ENCODE measurements around the gene GALT.

Gene GALT

GRCh38 chr9:34646211-34647083, at the start of gene GALT:
GALT (plus strand) TSS chr9:34646675; CDS start chr9:34646705, 30 bp downstream.
- DNase-seq: peak; percentile 81 to 96 (median 94)

DNA sequence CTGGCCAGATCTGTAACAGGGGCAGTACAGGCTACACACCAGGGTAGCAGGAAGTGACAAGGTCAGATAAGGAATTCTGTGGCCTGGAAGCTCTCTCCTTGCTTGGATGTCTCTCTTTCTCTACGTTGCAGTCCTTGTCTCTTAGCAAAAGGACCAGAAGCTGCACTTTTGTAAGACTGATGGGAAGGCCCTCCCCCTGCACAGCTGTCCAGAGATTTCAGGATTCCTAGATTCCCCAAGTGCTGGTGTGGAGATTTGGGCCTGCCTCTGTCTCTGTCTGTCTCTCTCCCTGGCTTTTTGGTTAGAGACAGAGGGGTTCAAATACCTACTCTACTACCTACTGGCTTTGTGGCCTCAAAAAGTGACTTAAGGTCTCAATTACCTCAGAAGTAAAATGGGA, 46.9 kb upstream of the GALT start:
- DNase-seq: no peak

- no peak for DNase-seq
Measured at GRCh38 chr9:34600908-34601307, 45.6 kb upstream of the GALT start.

- DNase-seq: no peak
Measured at GRCh38 chr9:34601937-34602573, 44.4 kb upstream of the GALT start.

- DNase-seq: peak; percentile 59 to 75 (median 70)
Measured at GRCh38 chr9:34603610-34604231, 42.8 kb upstream of the GALT start.

DNA sequence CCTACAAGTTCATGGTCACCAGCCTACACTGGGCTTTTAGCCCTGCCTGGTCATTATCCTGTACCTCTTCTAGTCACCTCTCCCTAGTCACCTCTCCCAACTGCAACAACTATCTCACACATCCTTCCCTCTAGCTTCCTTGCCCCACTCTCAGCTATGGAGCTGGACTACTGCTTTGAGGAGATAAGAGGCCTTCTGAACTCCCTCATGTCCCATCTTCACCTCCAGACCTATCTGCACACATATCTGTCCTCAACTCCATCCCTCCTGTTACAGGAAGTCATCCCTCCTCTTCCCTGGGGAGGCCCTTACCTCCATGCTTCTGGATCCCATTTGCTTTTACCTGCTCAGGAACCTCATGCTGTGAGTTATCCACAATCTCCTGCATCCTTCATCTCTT, 40.3 kb upstream of the GALT start:
- DNase-seq: no peak

- DNase-seq: no peak
Measured at GRCh38 chr9:34606905-34607304, 39.6 kb upstream of the GALT start.

GRCh38 chr9:34607331-34607730, 39.1 kb upstream of the GALT start:
- no peak for DNase-seq

DNA sequence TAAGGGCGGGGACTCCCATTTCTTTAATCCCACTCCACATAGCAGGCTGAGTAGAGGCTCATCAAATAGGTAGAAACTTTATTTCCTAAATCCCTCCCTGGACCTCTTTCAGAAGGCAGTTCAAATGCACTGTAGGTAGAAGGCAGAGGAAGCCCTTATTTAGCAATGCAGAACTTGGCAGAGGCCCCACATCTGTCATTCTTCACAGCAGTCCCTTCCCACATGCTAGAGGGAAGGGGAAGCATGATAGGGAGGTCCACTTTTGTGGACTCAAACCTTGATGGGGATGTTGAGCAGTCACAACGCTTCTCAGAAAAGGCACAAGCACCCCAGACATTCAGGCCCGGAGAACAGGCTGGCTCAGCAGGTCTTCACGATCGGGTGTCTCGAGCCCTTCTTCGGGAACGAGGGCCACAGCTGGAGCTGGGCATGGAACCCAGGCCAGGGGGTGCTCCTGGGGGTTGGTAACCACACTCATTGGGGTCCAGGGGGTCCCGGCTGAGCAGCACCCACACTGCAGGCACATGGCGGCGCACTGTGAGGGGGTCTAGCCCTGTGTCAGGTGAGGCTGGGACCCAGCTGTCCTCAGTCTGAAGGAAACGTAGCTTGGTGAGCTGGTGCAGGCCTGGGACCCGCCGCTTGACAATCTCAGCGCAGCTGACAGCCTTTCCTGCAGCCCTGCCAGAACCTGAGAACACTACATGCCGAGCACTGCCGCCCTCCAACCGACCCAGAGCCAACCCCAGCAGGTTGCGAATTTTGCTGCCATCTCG, 35.9 kb upstream of the GALT start:
- DNase-seq: no peak

DNA sequence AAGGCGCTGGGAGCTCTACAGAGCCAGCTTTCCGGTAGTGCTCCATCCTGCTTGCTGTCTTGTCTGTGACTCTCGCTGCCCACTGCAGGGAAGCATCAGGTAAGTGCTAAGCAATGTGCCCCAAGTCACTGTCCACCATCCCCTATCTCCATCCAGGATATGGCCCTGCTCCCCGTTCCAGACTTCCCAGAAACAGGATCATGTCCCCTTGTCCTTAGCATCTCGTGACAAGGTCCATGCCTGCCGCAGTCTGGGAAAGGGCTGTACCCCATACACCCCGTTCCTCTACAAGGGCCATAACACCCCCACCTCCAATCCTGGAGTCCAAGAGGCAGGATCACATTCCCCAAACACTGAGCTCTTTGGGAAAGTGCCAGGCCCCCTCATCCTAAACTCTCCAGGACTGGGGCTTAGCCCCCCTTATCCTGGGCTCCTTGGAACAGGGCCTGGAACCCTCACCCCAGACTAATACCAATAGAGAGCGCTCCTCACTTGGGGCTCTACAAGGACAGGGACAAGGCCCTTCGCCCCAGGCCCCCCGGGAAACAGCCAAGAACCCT, 35.1 kb upstream of the GALT start:
- DNase-seq: no peak

GRCh38 chr9:34611811-34612787, 34.4 kb upstream of the GALT start, which contains the start of gene RPP25L:
RPP25L (minus strand) TSS chr9:34612097; CDS start chr9:34611296, 801 bp downstream.
- peak; percentile 56 to 86 (median 63) for DNase-seq

GRCh38 chr9:34612788-34613390, 33.6 kb upstream of the GALT start:
- DNase-seq: peak; percentile 21 to 56 (median 42)

DNA sequence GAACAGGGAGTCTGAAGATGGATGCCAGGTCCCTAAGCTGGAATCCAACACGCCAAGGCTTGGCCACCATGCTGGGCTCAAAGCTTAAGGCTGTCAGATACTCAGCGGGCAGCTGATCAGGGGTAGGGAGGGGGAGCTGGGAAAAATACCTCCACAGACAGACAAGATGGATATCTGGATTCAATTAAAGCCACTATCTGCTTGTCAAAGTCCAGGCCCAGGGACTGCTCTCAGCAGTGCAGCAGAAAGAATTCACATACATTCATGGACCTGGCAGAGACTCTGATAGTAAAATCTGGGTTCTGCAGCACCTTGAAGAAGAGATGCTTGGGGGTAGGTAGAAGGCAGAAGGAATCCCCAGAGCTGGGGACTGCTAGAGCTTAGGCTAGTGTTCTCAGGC, 31.3 kb upstream of the GALT start:
- no peak for DNase-seq

DNA sequence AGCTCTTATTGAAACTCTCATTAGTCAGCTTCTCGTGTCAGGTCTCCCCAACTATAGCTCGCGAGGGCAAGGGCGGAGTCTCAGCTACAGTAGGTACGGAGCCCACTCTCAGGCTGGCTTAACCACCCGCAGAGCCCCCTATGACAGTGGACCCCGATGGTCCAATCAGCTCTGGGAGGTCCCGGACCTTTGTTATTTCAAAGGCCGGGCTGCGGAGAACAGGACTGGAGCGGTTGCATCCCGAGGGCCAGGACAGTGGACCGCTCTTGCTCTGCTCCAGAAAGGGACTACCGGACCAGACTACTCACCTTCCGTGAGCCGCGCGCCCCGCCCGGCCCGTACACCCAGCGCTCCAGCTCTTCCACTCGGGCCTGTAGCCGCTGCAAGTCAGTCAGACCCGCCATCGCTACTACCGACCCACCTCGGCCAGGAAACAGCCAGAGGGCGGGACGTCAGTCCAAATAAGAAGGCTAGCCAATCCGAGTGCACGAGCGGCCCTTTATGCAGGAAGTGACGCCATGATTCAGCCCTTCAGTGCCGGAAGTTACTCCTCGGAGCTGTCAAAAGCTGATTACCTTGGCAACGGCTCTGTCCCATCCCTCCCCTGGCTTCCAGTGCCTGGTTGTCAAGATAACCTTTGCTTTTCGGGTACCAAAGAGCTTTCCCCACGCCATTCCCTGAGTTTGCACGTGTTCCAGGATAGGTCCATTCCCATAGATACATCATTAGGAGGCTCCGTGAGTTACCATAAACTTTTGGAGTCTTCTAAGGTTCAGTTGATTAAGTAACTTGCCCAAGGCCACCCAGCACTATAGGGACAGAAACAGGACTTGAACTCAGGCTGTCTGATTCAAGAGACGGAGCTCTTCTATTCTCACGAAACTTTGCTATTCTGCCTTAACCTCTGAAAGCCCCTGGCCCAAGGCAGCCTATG, 26.1 kb upstream of the GALT start, which contains the start of gene DCTN3:
Gene DCTN3, minus strand, starts transcription at position 435 of the 934 bp plus-strand sequence. Its CDS starts 31 bp downstream, at position 404.
- peak; percentile 69 to 84 (median 74) for DNase-seq

DNA sequence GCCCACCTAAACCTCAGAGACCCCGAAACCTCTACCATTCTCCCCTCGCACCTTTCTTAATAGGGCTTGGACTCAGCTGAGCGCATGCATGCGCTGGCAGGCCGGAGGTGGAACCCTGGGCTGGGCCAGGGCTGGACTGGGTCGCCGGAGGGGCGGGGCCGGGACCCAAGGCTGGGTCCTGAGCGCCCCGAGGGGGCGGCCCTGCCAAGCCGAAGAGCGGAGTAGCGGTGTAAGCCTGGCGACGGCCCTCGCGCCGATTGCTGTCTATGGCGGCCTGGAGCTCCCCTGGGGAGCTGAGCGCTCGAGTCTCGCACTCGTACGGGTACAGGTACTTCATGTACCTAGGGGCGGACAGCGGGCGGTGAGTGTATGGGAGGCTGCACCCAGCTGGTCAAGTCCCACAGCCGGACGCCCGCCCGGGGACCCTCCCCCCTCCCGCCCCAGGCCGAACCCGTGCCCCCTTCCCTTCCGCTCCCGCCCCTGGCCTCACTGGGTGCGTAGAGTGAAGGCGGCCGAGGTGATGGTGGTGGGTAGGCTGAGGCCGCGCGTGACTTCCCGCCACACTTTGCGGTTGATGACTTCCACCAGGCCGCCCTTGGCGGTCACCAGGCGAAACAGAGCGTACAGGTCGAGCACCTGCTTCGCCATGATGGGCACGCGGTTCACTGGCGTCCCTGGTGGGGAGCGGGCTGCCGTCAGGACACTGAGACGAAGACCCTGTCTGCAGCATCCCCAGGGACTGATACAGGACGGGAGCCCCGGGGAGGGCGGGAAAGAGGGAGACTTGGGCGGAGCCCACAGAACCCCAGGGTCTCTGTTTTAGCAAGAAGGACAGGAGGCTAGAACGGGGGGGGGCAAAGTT, 22.9 kb upstream of the GALT start:
- DNase-seq: peak in 1 of 4 experiments; percentile 36

- DNase-seq: no peak
Measured at GRCh38 chr9:34624475-34625185, 21.8 kb upstream of the GALT start.

DNA sequence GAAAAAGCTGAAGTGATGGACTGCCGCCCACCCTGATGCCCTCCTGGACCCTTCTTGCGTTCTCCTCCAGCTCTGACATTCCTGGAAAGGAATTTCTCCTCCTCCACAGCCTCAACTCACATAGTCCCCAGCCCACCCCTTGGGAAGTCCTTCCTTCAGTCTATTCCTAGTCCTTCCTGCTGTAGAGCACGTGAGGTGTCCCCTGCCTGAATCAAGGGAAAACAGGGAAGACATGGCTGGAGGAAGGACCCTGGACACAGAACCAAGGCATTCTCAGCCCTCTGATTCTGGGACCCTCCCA, 21.3 kb upstream of the GALT start:
- DNase-seq: no peak

All from activated naive CD4-positive, alpha-beta T cell (primary cell).